GM21723 (cell line): ENCODE results near the gene ISM1.
"Not testable (repeated sequence)": the region's sequence is repeated elsewhere in the genome, so short reads cannot be mapped to it uniquely, and the experiment has no call there.

Experiments
- ATAC-seq: cut with Tn5 transposase; IDR thresholded peaks from one replicate; pipeline ENCODE4 v1.9.1; 2021; ENCODE audit warnings: mild to moderate bottlenecking, moderate library complexity; ENCODE audit not compliant: unreplicated experiment

The ISM1 gene

DNA sequence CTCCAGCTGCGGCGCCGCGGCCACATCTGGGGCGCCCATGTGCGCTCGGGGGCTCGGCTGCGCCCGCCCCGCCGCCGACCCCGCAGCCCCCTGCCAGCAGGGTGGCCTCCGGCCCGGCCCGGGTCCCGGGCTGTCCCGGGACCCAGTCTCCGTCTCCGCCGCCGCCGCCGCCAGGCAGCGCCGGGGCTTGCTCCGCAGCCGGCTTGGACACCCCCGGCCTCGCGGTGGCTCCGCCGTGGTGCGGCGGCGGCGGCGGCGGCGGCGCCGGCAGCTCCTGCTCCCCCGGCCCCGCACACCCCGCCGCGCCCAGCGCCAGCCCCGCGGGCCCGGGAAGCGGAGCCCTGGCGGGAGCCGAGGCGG lies 219 bp downstream of the ISM1 start:
- no peak for ATAC-seq

DNA sequence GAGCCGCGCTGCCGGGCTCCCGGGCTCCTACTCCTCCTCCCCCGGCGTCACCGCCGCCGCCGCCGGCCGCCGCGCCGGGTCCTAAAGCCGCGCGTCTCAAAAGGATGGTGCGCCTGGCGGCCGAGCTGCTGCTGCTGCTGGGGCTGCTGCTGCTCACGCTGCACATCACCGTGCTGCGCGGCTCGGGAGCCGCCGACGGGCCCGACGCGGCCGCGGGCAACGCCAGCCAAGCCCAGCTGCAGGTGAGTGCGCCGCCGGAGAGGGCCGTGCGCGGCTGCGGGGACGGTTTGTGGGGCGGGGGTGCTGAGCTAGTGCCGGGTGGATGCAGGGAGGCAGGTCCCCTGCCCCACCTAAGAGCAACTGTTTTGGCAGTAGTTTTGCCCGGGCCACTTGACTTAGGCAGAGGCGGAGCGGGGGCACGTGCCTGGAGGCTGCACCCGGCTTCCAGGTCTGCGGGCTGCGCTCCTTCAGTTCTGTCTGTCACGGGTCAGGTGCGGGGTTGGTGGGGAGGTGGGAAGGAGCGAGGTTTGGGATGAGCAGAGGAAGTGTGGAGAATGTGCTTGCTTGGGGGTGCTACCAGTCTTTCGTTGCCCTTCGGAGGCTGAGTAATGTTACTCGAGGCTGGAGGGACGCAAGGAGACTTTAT lies 722 bp downstream of the ISM1 start:
- peak; percentile 88 for ATAC-seq

GRCh38 chr20:13222319-13222716 lies 1.2 kb downstream of the ISM1 start:
- no peak for ATAC-seq

DNA sequence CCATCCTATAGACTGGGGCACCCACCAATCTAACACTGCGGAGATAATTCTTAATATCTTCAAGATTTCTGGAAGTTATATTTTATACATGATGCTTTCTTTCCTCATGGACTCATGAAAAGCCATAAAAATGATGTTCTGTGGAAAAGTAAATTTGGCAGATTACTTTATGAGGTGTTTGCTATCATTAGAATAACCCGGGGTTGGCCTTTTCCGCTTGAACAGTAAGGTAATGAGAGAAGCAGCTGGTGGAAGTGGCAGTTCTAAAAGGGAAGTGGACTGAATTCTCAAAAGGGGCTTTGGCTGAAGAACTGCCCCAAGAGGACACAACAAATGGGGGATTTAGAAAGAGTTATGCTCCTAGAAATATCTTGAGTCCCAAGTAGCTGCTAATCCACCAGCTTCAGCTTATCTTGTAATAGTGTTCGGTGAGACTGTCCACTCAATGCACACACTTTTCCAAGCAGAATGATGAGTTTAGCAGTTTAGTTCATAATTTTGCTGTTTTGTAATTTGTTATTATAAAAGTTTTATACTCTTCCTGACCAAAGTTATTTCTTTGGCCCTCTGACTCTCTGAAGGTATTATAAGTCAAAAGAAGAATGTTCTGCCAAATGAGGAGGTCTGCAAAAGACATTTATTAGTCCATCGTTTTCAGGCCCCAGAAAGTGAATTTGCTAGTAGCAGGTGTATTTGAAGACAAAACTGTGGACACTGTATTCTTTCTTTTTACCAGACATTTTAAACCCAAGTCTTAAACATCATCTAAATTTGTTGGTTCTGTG lies 2.9 kb downstream of the ISM1 start:
- no peak for ATAC-seq

DNA sequence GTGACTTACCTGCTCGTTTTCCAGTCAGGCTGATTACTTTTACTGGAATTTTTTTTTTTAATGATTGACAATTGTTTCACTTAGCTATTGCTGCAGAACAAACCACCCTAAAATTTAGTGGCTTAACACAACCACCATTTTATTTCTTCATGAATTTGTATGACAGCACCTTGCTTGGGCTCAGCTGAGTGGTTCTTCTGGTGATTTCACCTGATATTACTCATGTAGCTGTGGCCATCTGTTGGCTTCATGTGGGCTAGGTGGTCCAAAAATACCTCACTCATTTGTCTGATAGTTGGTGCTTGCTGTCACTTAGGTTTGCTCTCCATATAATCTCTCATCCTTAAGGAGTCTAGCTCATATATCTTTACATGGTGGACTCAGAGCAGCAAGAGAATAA lies 5.3 kb downstream of the ISM1 start:
- ATAC-seq = no peak

GRCh38 chr20:13228771-13229170 lies 7.7 kb downstream of the ISM1 start:
- ATAC-seq = no peak

GRCh38 chr20:13229538-13229937 lies 8.5 kb downstream of the ISM1 start:
- no peak for ATAC-seq

GRCh38 chr20:13231031-13231752 lies 10.1 kb downstream of the ISM1 start:
- ATAC-seq = no peak

GRCh38 chr20:13232999-13233398 lies 11.9 kb downstream of the ISM1 start:
- no peak for ATAC-seq

DNA sequence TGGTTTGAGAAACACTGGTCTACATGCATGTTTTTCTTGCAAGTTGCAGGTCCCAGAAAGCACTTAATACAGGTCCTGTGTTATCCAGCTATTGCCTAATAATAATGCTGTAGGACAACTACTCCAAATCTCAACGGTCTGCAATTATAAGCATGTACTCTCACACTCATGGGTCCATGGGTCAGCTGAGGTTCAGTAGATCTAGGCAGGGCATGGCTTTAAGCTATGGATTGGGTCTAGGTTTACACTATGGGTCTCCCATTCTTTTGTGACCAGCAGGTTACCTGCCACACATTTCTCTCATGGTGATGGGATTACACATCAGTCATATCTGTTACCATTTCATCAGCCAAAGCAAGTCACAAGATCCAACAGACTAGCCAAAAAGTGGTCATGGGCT lies 13.9 kb downstream of the ISM1 start:
- ATAC-seq = no peak

DNA sequence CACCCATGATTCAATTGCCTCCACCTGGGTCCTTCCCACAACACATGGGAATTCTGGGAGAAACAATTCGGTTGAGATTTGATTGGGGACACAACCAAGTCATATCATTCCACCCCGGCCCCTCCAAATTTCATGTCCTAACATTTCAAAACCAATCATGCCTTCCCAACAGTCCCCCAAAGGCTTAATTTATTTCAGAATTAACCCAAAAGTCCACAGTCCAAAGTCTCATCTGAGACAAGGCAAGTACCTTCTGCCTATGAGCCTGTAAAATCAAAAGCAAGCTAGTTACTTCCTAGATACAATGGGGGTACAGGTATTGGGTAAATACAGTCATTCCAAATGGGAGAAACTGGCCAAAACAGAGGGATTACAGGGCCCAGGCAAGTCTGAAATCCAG lies 15.3 kb downstream of the ISM1 start:
- ATAC-seq = not testable (repeated sequence)

GRCh38 chr20:13236990-13237720 lies 16.1 kb downstream of the ISM1 start:
- ATAC-seq = no peak

DNA sequence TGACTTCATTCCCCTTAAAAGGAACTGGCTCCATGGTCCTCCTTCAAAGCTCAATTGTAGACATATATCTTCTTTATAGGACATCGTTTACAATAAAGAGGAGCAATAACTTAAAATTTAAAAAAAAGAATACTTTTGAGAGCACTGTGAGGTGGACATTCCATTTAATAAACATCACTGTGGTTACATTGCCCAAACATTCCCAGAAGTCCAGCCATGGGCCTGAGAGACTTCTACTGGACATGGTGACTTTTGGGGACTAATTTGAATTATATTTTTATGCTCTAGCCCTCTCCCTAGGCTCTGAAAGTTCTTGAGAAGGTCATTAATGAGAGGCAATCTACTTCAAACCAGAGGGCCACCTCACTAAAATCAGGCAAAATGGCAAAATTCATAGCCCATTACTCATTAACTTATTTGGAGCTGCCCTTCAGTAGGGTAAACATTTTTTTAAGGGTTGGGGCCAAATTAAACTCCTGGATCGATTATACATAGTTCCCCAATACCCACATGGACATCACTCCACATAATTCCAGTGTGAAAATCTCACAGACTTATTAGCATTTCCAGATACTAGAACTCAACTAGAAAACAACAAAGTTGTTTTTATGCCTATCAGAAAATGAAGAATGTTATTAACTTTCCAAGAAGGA lies 17.1 kb downstream of the ISM1 start:
- ATAC-seq = no peak

GRCh38 chr20:13243826-13244376 lies 22.8 kb downstream of the ISM1 start:
- ATAC-seq = no peak

- ATAC-seq = no peak
Measured at GRCh38 chr20:13245250-13245723, 24.2 kb downstream of the ISM1 start.

DNA sequence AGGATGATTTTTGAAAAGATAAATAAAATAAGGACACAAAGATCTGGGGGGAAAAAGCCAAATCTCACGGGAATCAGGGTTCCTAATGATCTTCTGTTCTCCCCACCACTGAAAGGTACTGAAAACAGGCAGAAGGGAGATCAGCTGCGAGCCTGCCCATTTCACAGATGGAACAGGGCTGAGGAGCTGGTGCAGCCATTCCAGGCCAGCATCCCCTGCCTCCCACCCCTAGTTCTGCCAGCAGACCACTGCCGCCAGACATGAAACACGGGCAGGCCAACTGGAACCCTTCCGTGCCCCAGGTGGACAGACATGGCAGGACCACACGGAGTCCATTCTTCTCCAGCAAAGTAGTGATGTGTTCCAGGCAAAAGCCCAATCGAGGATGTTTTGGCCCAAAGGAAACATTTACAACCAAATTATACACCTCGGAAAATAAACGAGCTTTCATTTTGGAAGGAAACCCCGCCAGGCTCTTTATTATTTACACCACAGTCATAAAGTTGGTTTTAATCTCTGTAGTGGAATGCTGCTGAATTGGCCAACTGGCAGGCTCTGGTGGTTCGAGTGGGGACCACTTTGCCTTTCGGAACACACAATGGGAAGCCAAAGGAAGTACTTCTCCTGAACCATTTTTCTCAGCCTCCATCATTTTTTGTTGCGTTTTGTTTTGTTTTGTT lies 28.2 kb downstream of the ISM1 start:
- no peak for ATAC-seq

DNA sequence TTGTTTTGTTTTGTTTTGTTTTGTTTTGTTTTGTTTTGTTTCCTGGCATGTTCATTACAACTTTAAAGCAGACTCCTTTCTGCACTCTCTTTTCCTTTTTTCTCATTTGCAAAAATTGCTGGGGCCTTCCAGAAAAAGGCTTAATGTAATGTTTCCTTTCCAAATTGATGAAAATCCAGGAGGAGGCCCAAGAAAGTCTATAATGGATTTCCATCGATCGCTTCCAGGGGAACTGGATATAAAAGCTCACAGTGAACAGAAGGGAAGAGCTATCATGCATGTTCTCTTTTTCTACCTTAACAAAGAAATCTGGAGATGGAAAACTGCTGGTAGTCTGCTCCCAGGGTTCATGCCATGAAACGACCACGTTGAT lies 28.7 kb downstream of the ISM1 start:
- ATAC-seq = no peak

- ATAC-seq = no peak
Measured at GRCh38 chr20:13250251-13250650, 29.2 kb downstream of the ISM1 start.

- no peak for ATAC-seq
Measured at GRCh38 chr20:13251106-13251903, 30.2 kb downstream of the ISM1 start.
